Ectodermal cell (in vitro differentiated cells): ENCODE measurements around the gene CCL14.

Experiments used
- H3K27ac ChIP-seq: 2 replicates; pipeline ENCODE4 v1.7.0; 2013; ENCODE audit warnings: mild to moderate bottlenecking, low read depth, low read length; ENCODE audit not compliant: insufficient read depth, poor library complexity, severe bottlenecking
- H3K27me3 ChIP-seq: 2 replicates; pipeline ENCODE4 v1.7.0; 2013; ENCODE audit warnings: mild to moderate bottlenecking, low read length; ENCODE audit not compliant: insufficient read depth, control insufficient read depth, poor library complexity, severe bottlenecking
- H3K36me3 ChIP-seq: one replicate; pipeline ENCODE4 v1.7.0; 2013; ENCODE audit warnings: low read length; ENCODE audit not compliant: control insufficient read depth, insufficient read depth
- H3K4me1 ChIP-seq: one replicate; pipeline ENCODE4 v1.7.0; 2013; ENCODE audit warnings: low read length; ENCODE audit not compliant: control insufficient read depth, insufficient read depth
- H3K4me3 ChIP-seq: 2 replicates; pipeline ENCODE4 v1.7.0; 2013; ENCODE audit warnings: low read depth, low read length, control low read depth; ENCODE audit not compliant: insufficient read depth
- H3K9me3 ChIP-seq: 2 replicates; pipeline ENCODE4 v1.7.0; 2013; ENCODE audit warnings: mild to moderate bottlenecking, low read length, moderate library complexity; ENCODE audit not compliant: control insufficient read depth
- WGBS, 2 experiments: methylation state at CpG; one replicate each; pipeline ENCODE4 v1.1.7; 2013; ENCODE audit warnings: missing lambda C conversion rate in 2 of 2; 5-methylcytosine and 5-hydroxymethylcytosine counted together

CCL14 gene

GRCh38 chr17:36014946-36015345 is 28.4 kb upstream of the CCL14 start:
- WGBS, 2 experiments, result 93 to 97% methylated on average over 3 of the region's 5 CpGs
- Histone ChIP-seq H3K36me3 (no peaks in the 10 kb centered on the region), H3K4me1 (no peaks in the 10 kb centered on the region), H3K27me3 (no peaks in the 10 kb centered on the region), H3K27ac (no peak overlapping the region), H3K9me3 (no peaks in the 10 kb centered on the region), H3K4me3 (no peak overlapping the region)

DNA sequence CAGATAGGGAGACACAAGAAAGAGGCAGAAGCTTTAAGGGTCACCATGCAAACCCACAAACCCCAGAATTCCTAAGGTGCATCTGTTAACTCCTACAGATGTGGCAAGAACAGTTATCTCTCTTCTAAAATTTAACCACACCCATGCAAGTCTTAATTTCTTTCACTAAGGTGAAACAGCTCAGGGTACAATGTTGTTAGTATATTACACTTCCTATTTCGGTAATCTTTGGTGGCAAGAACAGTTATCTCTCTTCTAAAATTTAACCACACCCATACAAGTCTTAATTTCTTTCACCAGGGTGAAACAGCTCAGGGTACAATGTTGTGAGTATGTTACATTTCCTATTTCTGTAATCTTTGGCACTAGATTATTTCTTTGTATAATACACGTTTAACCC is 24.7 kb upstream of the CCL14 start:
- WGBS, 2 experiments, result 93 to 94% methylated on average over 2 of the region's 2 CpGs
- H3K9me3 ChIP-seq, result peaks cover 6% of the 10 kb centered on the region
- H3K4me3 ChIP-seq, result no peak overlapping the region

DNA sequence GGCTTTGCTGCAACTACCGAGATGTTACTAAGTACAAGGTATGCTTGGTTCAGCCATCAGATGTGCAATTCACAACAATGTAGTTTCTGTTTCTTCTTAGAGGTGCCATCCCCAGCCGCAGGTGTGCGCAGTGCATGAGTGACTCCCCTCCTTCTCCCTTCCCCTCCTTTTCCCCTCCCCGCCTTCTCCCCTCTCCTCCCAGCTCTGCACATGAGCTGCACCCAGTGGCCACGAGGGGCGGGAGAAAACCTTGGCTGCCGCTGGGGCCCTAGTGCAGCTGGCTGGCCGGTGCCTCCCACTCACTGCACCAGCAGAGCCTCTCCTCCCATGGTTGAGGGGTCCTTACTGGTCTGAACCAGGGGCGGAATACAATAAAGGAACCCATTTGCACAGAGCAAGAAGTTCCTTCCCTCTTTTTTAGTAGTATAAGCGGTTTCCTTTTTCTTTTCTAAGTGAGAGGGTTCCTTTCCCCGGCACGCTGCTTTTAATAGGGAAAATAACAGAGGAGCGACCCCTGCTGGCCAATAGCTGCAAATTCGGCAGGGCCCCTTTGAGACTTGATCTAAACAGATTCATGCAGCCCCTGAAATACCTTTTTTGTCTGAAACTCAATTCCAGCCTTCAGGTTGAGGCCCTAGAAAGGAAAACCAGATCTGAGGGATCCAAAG is 22.6 kb upstream of the CCL14 start:
- Histone ChIP-seq H3K4me3 (no peak overlapping the region), H3K27me3 (no peaks in the 10 kb centered on the region)
- 79 to 82% methylated on average over 14 of the region's 14 CpGs for whole genome bisulfite sequencing, 2 experiments

More for the DNA sequence above, 24.7 kb upstream of the CCL14 start:
- no peaks in the 10 kb centered on the region for H3K4me1 ChIP-seq
- no peaks in the 10 kb centered on the region for H3K27me3 ChIP-seq
- H3K27ac ChIP-seq, result no peak overlapping the region
- H3K36me3 ChIP-seq, result no peaks in the 10 kb centered on the region

GRCh38 chr17:36004594-36005108 is 18.1 kb upstream of the CCL14 start:
- Histone ChIP-seq H3K9me3 (peaks cover 6% of the 10 kb centered on the region), H3K36me3 (no peaks in the 10 kb centered on the region), H3K27me3 (no peaks in the 10 kb centered on the region), H3K4me1 (no peaks in the 10 kb centered on the region), H3K27ac (no peak overlapping the region), H3K4me3 (no peak overlapping the region)
- WGBS, 2 experiments, result 88 to 92% methylated on average over 4 of the region's 4 CpGs

More for the DNA sequence above, 22.6 kb upstream of the CCL14 start:
- Histone ChIP-seq H3K9me3 (peaks cover 6% of the 10 kb centered on the region), H3K27ac (no peak overlapping the region), H3K36me3 (no peaks in the 10 kb centered on the region), H3K4me1 (no peaks in the 10 kb centered on the region)

GRCh38 chr17:36002631-36003030 is 16.1 kb upstream of the CCL14 start:
- Histone ChIP-seq H3K27me3 (no peaks in the 10 kb centered on the region), H3K9me3 (no peaks in the 10 kb centered on the region), H3K27ac (no peak overlapping the region), H3K4me1 (no peaks in the 10 kb centered on the region), H3K36me3 (no peaks in the 10 kb centered on the region), H3K4me3 (no peak overlapping the region)
- 91 to 94% methylated on average over 7 of the region's 7 CpGs for WGBS, 2 experiments

GRCh38 chr17:36001862-36002603 is 15.5 kb upstream of the CCL14 start:
- Histone ChIP-seq H3K9me3 (no peaks in the 10 kb centered on the region), H3K4me3 (no peak overlapping the region), H3K27me3 (no peaks in the 10 kb centered on the region), H3K36me3 (no peaks in the 10 kb centered on the region), H3K4me1 (no peaks in the 10 kb centered on the region), H3K27ac (no peak overlapping the region)
- WGBS, 2 experiments, result 90 to 95% methylated on average over 6 of the region's 6 CpGs

DNA sequence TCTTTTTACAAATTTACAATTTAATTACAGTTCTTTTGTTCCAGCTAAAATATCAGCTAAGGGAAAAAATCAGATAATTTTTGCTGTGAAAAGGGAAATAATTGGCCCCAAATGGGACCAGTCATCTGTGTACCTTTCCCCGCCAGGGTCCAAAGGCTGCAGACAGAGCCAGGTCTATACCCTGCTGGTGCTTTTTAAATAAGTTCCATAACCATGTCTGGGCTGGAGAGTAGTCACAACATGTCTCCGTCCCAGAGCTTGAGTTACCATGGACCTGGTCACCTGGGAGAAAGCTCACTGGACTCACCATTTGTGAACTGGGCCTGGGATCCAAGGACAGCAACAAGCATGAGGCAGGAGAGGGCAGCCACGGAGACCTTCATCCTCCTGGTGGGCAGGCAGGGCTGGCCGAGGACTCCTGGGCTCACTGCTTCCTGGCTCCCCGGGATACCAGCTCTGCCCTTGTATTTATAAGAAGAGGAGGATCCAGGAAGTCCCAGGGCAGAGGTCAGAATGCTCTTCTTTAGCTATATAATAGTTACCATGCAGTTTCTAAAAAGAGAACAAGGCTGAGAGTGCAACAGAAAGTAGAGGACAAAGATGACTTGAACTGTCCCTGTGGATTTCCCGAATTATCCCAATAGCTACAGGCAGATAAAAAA is 14.7 kb upstream of the CCL14 start, which contains the start of gene CCL15:
CCL15 (minus strand) TSS at position 444 of the 662 bp plus-strand sequence; CDS start at position 383, 61 bp downstream.
- WGBS, 2 experiments, result 81 to 90% methylated on average over 6 of the region's 6 CpGs
- Histone ChIP-seq H3K9me3 (no peaks in the 10 kb centered on the region), H3K4me1 (no peaks in the 10 kb centered on the region), H3K4me3 (no peak within 1 kb of the TSS), H3K27ac (no peak within 1 kb of the TSS), H3K27me3 (no peaks in the 10 kb centered on the region), H3K36me3 (no peaks in the 10 kb centered on the region)

DNA sequence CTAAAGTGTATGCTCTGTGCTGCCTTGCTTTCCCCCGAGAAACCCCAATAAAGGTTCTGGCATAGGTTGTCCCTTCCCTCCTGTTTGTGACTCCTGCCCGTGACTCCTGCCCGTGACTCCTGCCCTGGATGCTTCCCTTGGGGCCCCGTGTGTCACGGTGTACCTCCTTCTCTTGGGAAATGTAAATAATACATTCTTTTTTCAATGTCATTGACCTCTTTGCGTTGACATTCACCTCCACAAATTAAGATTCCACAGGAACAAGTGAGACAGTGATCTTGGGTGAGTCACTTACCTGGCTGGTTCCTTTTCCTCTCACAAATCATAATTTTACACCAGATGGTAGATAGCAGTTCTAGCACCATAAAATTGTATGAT is 14.2 kb upstream of the CCL14 start:
- Histone ChIP-seq H3K27me3 (no peaks in the 10 kb centered on the region), H3K9me3 (no peaks in the 10 kb centered on the region), H3K4me1 (no peaks in the 10 kb centered on the region), H3K36me3 (no peaks in the 10 kb centered on the region), H3K27ac (no peak overlapping the region), H3K4me3 (no peak overlapping the region)
- 92 to 95% methylated on average over 6 of the region's 6 CpGs for WGBS, 2 experiments

DNA sequence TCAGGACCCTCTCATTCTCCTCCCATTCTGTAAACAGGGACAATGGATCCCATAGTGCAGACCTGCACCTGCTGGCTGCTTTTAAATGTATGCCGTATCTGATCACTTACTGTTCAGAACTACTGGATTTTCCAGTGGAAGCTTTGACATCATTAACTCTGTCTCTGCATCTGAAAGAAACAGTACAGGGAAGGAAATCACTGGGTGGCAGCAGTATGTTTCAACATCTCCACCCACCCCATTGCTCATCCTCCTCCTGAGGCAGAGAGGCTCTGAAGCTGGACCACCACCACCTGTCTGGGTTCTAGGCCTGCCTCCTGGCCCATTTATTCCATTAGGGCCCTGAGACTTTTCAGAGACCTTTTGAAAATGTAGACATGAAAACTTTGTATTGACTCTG is 12.2 kb upstream of the CCL14 start:
- Histone ChIP-seq H3K27me3 (no peaks in the 10 kb centered on the region), H3K4me1 (no peaks in the 10 kb centered on the region), H3K27ac (no peak overlapping the region), H3K4me3 (no peak overlapping the region), H3K9me3 (no peaks in the 10 kb centered on the region), H3K36me3 (no peaks in the 10 kb centered on the region)
- 81 to 93% methylated on average over 1 of the region's 1 CpG for WGBS, 2 experiments

GRCh38 chr17:35998018-35998545 is 11.6 kb upstream of the CCL14 start:
- 88 to 91% methylated on average over 11 of the region's 11 CpGs for WGBS, 2 experiments
- Histone ChIP-seq H3K27ac (no peak overlapping the region), H3K9me3 (no peaks in the 10 kb centered on the region), H3K4me1 (no peaks in the 10 kb centered on the region), H3K4me3 (no peak overlapping the region), H3K36me3 (no peaks in the 10 kb centered on the region), H3K27me3 (no peaks in the 10 kb centered on the region)
